Measurements from ENCODE around the gene CD82. TPM values are rescaled to one million over a fixed set of nuclear protein-coding genes. Genes with fewer than 3 reads are reported as not detected.

Gene CD82
- total RNA-seq, 2 experiments from 2014 or later, result 289 to 319 TPM

- no peak for TF ChIP-seq CTCF (IDR thresholded peaks at IDR 0.05)
- CTCF ChIA-PET, result interaction anchor here (1.6 kb wide), 1 partner anchor 9 kb away, joined by 10 read pairs; no protein-coding TSS in a partner anchor
These were observed 32.7 kb upstream of the CD82 start for GRCh38 chr11:44532809-44533208.

GRCh38 chr11:44533921-44534711, 31.3 kb upstream of the CD82 start:
- DNase-seq, result no peak
- no peaks in the 10 kb centered on the region for H3K36me3 Mint-ChIP-seq (ENCODE audit: low read depth)
- ChIA-PET CTCF (interaction anchor here (0.7 to 9.6 kb wide), 6 partner anchors 10 to 439 kb away, joined by 3 to 98 read pairs (median 4); partner anchors contain the start of gene EXT2), POLR2A (no interaction called here)
- H3K27ac Mint-ChIP-seq, result no peak overlapping the region
- intact Hi-C loops (cut with micrococcal nuclease), result loop anchor here (10.0 kb wide), 2 partner anchors 59 to 439 kb away; partner anchors contain the start of gene EXT2
- peaks cover 17% of the 10 kb centered on the region for H3K4me1 Mint-ChIP-seq (ENCODE audit: low read depth)
- H3K4me3 Mint-ChIP-seq, result no peak overlapping the region
- no peak for TF ChIP-seq CTCF (IDR thresholded peaks at IDR 0.05)
- H3K9me3 Mint-ChIP-seq, result no peaks in the 10 kb centered on the region
- H3K27me3 Mint-ChIP-seq, result no peaks in the 10 kb centered on the region
- ATAC-seq, result no peak

More at GRCh38 chr11:44532809-44533208, 32.7 kb upstream of the CD82 start:
- Mint-ChIP-seq H3K4me3 (no peak overlapping the region), H3K4me1 (ENCODE audit: low read depth) (peaks cover 18% of the 10 kb centered on the region), H3K9me3 (no peaks in the 10 kb centered on the region), H3K27me3 (no peaks in the 10 kb centered on the region), H3K27ac (no peak overlapping the region), H3K36me3 (ENCODE audit: low read depth) (no peaks in the 10 kb centered on the region)
- no peak for DNase-seq
- intact Hi-C loops (cut with micrococcal nuclease), result loop anchor here (10.0 kb wide), 2 partner anchors 58 to 438 kb away; partner anchors contain the start of gene EXT2
- ATAC-seq, result no peak
- POLR2A ChIA-PET, result no interaction called here

GRCh38 chr11:44535191-44535980, 30.1 kb upstream of the CD82 start:
- DNase-seq (no peak), ATAC-seq (no peak)
- Mint-ChIP-seq H3K4me3 (no peak overlapping the region), H3K27me3 (no peaks in the 10 kb centered on the region), H3K9me3 (no peaks in the 10 kb centered on the region), H3K4me1 (ENCODE audit: low read depth) (peaks cover 11% of the 10 kb centered on the region), H3K36me3 (ENCODE audit: low read depth) (no peaks in the 10 kb centered on the region), H3K27ac (no peak overlapping the region)
- CTCF ChIA-PET, result interaction anchor here (0.7 to 9.6 kb wide), 6 partner anchors 10 to 440 kb away, joined by 3 to 98 read pairs (median 4); partner anchors contain the start of gene EXT2
- intact Hi-C loops (cut with micrococcal nuclease), result loop anchor here (5.0 to 10.0 kb wide), 3 partner anchors 61 to 441 kb away; partner anchors contain the start of gene EXT2
- TF ChIP-seq CTCF (IDR thresholded peaks at IDR 0.05), result no peak
- POLR2A ChIA-PET, result no interaction called here

- ATAC-seq (no peak), DNase-seq (no peak)
- Mint-ChIP-seq H3K9me3 (no peaks in the 10 kb centered on the region), H3K27me3 (no peaks in the 10 kb centered on the region), H3K36me3 (ENCODE audit: low read depth) (no peaks in the 10 kb centered on the region), H3K4me3 (no peak overlapping the region), H3K4me1 (ENCODE audit: low read depth) (no peaks in the 10 kb centered on the region), H3K27ac (no peak overlapping the region)
- intact Hi-C loops (cut with micrococcal nuclease), result loop anchor here (5.0 to 10.0 kb wide), 3 partner anchors 62 to 442 kb away; partner anchors contain the start of gene EXT2
- POLR2A ChIA-PET, result no interaction called here
- no peak for TF ChIP-seq CTCF (IDR thresholded peaks at IDR 0.05)
- CTCF ChIA-PET, result interaction anchor here (0.6 to 9.6 kb wide), 6 partner anchors 13 to 443 kb away, joined by 3 to 98 read pairs (median 3); no protein-coding TSS in a partner anchor
These were observed 28.5 kb upstream of the CD82 start for GRCh38 chr11:44536788-44537516.

Measured in activated CD8-positive, alpha-beta T cell treated with anti-CD3 and anti-CD28 coated beads for 36 hours (primary cell).